KOPT-K1 (cell line): ENCODE measurements around the gene WBP1L.
A peak's percentile ranks its signal among the peaks of the same experiment; 100 is the strongest.

ENCODE experiments used
- H3K27ac ChIP-seq: fragments of 200-600 bp; sonication (generic); 2 replicates; pipeline ENCODE4 v1.5.1; 2016; ENCODE audit warnings: antibody characterized with exemption, mild to moderate bottlenecking, low read depth, low read length; ENCODE audit not compliant: poor library complexity, severe bottlenecking
- H3K36me3 ChIP-seq: fragments of 200-600 bp; sonication (generic); 2 replicates; pipeline ENCODE4 v1.5.1; 2017; ENCODE audit warnings: antibody characterized with exemption, mild to moderate bottlenecking, low read length, moderate library complexity; ENCODE audit not compliant: insufficient read depth
- H3K9me3 ChIP-seq: fragments of 200-600 bp; sonication (generic); 2 replicates; pipeline ENCODE4 v1.5.1; 2017; ENCODE audit warnings: antibody characterized with exemption, low read length, mild to moderate bottlenecking; ENCODE audit not compliant: insufficient read depth, poor library complexity, severe bottlenecking

The WBP1L gene

GRCh38 chr10:102796407-102797176, 52.8 kb downstream of the WBP1L start:
- Histone ChIP-seq H3K27ac (peak overlapping the region; percentile 15), H3K9me3 (no peaks in the 10 kb centered on the region), H3K36me3 (peaks cover 38% of the 10 kb centered on the region)

- Histone ChIP-seq H3K36me3 (peaks cover 57% of the 10 kb centered on the region), H3K9me3 (no peaks in the 10 kb centered on the region), H3K27ac (peak overlapping the region; percentile 30)
Observed at GRCh38 chr10:102799691-102800471, 56.1 kb downstream of the WBP1L start.

GRCh38 chr10:102800611-102801335, 57.0 kb downstream of the WBP1L start:
- Histone ChIP-seq H3K9me3 (no peaks in the 10 kb centered on the region), H3K27ac (peak overlapping the region; percentile 30), H3K36me3 (peaks cover 58% of the 10 kb centered on the region)

- Histone ChIP-seq H3K36me3 (peaks cover 58% of the 10 kb centered on the region), H3K27ac (peak overlapping the region; percentile 33), H3K9me3 (no peaks in the 10 kb centered on the region)
Observed at GRCh38 chr10:102801496-102801895, 57.7 kb downstream of the WBP1L start.

- Histone ChIP-seq H3K36me3 (peaks cover 58% of the 10 kb centered on the region), H3K27ac (no peak overlapping the region), H3K9me3 (no peaks in the 10 kb centered on the region)
Observed at GRCh38 chr10:102801978-102802377, 58.2 kb downstream of the WBP1L start.

- Histone ChIP-seq H3K27ac (no peak overlapping the region), H3K36me3 (peaks cover 54% of the 10 kb centered on the region), H3K9me3 (no peaks in the 10 kb centered on the region)
Observed at GRCh38 chr10:102802920-102803534, 59.3 kb downstream of the WBP1L start.

DNA sequence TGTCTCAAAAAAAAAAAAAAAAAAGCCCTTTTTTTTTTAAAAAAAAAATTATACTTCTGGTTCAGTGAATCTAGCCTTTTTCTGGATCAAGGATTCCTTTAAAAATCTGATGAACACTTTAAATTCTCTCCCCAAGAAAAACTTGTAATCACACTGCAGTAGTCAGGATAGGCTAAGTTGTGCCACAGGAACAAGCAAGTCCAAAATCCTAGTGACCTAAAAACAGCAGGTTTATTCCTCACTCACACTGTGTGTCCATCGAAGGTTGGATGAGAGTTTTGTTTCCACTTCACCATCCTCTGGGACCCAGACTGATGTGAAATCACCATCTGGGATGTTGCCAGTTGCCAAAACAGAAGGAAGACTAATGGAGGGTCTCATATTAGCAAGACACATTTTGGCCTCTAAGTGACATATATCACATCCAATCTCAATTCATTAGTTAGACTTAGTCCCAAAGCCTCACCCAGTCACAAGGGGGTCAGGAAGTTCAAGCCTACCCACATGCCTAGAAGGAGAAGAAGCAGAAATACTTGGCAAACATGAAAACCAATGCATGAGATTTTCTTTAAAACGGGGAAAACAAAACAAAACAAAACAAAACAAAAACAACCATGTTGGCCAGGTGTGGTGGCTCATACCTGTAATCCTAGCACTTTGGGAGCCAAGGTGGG, 60.8 kb downstream of the WBP1L start:
- no peaks in the 10 kb centered on the region for H3K9me3 ChIP-seq
- H3K27ac ChIP-seq = no peak overlapping the region
- H3K36me3 ChIP-seq = peaks cover 41% of the 10 kb centered on the region

GRCh38 chr10:102808380-102808779, 64.6 kb downstream of the WBP1L start:
- Histone ChIP-seq H3K9me3 (no peaks in the 10 kb centered on the region), H3K36me3 (peaks cover 33% of the 10 kb centered on the region), H3K27ac (peak overlapping the region; percentile 66)

DNA sequence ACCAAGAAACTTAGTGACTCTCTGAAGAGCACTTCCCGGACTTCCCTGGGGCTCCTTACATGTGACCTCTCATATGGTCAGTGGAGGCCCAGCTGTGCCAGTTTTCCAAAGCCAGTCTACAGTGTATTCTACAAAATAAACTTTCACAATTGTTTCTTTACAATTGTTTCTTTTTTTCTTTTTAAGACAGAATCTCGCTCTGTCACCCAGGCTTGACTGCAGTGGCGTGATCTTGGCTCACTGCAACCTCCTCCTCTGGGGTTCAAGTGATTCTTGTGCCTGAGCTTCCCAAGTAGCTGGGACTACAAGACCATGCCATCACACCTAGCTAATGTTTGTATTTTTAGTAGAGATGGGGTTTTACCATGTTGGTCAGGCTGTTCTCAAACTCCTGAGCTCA, 67.6 kb downstream of the WBP1L start:
- H3K36me3 ChIP-seq = peaks cover 55% of the 10 kb centered on the region
- peak overlapping the region; percentile 93 for H3K27ac ChIP-seq

DNA sequence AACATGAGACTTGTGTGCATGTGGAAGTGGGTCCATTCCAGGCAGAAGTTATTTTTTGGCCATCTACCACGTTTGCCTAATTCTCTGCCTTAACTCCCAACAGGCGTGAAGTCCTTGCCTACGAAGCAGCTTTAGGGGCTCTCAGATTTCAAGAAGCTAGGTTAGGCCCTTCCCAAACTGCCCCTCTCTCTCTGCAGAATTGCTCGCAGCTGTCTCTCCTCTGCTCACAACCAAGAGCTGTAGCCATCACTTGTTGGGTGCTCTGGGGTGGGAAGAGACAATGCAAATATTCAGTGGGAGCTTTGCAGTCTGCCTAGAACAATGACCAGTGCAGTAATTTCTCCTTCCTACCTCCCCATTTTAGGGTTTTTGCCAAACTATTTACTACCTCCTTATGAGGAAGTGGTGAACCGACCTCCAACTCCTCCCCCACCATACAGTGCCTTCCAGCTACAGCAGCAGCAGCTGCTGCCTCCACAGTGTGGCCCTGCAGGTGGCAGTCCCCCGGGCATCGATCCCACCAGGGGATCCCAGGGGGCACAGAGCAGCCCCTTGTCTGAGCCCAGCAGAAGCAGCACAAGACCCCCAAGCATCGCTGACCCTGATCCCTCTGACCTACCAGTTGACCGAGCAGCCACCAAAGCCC, 68.6 kb downstream of the WBP1L start:
- Histone ChIP-seq H3K27ac (peak overlapping the region; percentile 93), H3K36me3 (peaks cover 55% of the 10 kb centered on the region), H3K9me3 (no peaks in the 10 kb centered on the region)

More for the DNA sequence above, 67.6 kb downstream of the WBP1L start:
- H3K9me3 ChIP-seq = no peaks in the 10 kb centered on the region

DNA sequence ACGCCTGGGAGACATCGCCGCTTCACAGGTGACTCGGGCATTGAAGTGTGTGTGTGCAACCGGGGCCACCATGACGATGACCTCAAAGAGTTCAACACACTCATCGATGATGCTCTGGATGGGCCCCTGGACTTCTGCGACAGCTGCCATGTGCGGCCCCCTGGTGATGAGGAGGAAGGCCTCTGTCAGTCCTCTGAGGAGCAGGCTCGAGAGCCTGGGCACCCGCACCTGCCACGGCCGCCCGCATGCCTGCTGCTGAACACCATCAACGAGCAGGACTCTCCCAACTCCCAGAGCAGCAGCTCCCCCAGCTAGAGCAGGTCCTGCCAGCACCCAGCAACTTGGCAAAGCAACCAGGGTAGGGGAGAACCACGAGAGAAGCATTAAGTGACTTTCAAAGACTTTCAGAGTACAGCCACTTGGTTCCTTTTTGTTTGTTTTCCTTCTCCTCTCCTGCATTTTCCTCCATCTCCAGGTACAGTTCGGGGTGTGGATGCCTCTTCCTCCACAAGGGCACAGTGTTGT, 69.3 kb downstream of the WBP1L start:
- no peaks in the 10 kb centered on the region for H3K9me3 ChIP-seq
- peak overlapping the region; percentile 93 for H3K27ac ChIP-seq
- peaks cover 55% of the 10 kb centered on the region for H3K36me3 ChIP-seq

GRCh38 chr10:102813734-102814452, 70.1 kb downstream of the WBP1L start:
- peaks cover 55% of the 10 kb centered on the region for H3K36me3 ChIP-seq
- H3K27ac ChIP-seq = peak overlapping the region; percentile 93
- no peaks in the 10 kb centered on the region for H3K9me3 ChIP-seq

- H3K9me3 ChIP-seq = no peaks in the 10 kb centered on the region
- H3K27ac ChIP-seq = no peak overlapping the region
- peaks cover 54% of the 10 kb centered on the region for H3K36me3 ChIP-seq
Observed at GRCh38 chr10:102814453-102814871, 70.7 kb downstream of the WBP1L start.
